ENCODE data around the gene ST8SIA4. TPM values are rescaled to one million over a fixed set of nuclear protein-coding genes. Genes with fewer than 3 reads are reported as not detected.

Gene ST8SIA4
- total and polyA plus RNA-seq, 10 of the 15 experiments (the other 5 are each of a cell fraction or from before 2014, with no cell fraction given): 4.4 to 30.9 (median 19.5) TPM

DNA sequence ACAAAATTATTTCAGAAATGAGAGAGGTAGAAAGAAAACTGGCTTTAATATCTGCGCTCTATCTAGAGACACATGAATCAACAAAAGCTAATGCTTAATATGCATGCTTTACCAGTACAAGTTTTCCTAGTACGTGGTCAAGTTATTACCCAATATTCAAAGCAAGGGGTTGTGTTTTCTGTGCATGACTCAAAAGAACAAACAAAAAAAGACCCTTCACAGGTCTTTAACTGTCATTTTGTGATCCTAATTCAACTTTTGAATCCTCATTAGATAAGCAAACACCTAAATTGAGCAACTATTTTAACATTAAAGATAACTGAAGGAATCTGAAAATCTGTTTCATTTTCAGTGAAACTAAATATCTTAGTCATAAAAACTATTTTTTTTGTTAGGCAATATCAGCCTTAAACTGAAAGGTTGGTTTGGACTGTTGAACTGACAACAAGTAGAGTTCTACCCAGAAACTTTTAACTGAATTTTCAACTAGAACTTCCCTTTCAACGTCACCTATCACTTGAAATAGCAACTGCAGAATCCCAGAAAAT, 12.5 kb downstream of the ST8SIA4 start (continued):
- TF ChIP-seq, protein P1, sequence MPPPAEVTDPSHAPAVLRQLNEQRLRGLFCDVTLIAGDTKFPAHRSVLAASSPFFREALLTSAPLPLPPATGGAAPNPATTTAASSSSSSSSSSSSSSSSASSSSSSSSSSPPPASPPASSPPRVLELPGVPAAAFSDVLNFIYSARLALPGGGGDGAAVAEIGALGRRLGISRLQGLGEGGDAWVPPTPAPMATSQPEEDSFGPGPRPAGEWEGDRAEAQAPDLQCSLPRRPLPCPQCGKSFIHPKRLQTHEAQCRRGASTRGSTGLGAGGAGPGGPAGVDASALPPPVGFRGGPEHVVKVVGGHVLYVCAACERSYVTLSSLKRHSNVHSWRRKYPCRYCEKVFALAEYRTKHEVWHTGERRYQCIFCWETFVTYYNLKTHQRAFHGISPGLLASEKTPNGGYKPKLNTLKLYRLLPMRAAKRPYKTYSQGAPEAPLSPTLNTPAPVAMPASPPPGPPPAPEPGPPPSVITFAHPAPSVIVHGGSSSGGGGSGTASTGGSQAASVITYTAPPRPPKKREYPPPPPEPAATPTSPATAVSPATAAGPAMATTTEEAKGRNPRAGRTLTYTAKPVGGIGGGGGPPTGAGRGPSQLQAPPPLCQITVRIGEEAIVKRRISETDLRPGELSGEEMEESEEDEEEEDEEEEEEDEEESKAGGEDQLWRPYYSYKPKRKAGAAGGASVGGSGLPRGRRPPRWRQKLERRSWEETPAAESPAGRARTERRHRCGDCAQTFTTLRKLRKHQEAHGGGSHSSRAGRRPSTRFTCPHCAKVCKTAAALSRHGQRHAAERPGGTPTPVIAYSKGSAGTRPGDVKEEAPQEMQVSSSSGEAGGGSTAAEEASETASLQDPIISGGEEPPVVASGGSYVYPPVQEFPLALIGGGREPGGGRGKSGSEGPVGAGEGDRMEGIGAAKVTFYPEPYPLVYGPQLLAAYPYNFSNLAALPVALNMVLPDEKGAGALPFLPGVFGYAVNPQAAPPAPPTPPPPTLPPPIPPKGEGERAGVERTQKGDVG (CRISPR knock-in tag; IDR thresholded peaks at IDR 0.05): no peak
- TF ChIP-seq E4F1 (IDR thresholded peaks at IDR 0.05; ENCODE audit: borderline replicate concordance, partially characterized antibody) (no peak), NFYB (IDR thresholded peaks at IDR 0.05; ENCODE audit: insufficient read depth, low read depth, low read length) (no peak), CREB1 (IDR thresholded peaks at IDR 0.05; ENCODE audit: low read depth) (0 out of 2 replicates have a peak, but pooled peaks have one; percentile 14), MLLT1 (IDR thresholded peaks at IDR 0.05) (no peak), NBN (IDR thresholded peaks at IDR 0.05) (no peak), RFX5 (IDR thresholded peaks at IDR 0.05; ENCODE audit: low read depth, low read length) (no peak), SMC3 (IDR thresholded peaks at IDR 0.05; ENCODE audit: borderline replicate concordance, low read length) (no peak), MTA2 (IDR thresholded peaks at IDR 0.05; ENCODE audit: low read depth) (peak; percentile 69; the same call in 1 of the 2 replicates), SPI1 (IDR thresholded peaks at IDR 0.05; ENCODE audit: borderline replicate concordance, insufficient read depth, low read depth, low read length) (no peak), SRF (IDR thresholded peaks at IDR 0.05; ENCODE audit: low read depth in 2 of 2, low read length in 2 of 2) (no peak), POLR2AphosphoS2 (IDR thresholded peaks at IDR 0.05; ENCODE audit: low read depth, low read length) (no peak), SMARCA5 (IDR thresholded peaks at IDR 0.05) (0 out of 2 replicates have a peak, but pooled peaks have one; percentile 40), MYB (IDR thresholded peaks at IDR 0.05; ENCODE audit: borderline replicate concordance, low read depth, low read length) (0 out of 2 replicates have a peak, but pooled peaks have one; percentile 16), GATAD2B (conservative IDR thresholded peaks at IDR 0.05; ENCODE audit: low read depth) (no peak), RCOR1 (conservative IDR thresholded peaks at IDR 0.05; ENCODE audit: low read depth, low read length) (no peak), ZNF384 (IDR thresholded peaks at IDR 0.05; ENCODE audit: borderline replicate concordance, low read depth, low read length) (peak; percentile 48; the same call in 1 of the 2 replicates)
- TF ChIP-seq, protein P2, sequence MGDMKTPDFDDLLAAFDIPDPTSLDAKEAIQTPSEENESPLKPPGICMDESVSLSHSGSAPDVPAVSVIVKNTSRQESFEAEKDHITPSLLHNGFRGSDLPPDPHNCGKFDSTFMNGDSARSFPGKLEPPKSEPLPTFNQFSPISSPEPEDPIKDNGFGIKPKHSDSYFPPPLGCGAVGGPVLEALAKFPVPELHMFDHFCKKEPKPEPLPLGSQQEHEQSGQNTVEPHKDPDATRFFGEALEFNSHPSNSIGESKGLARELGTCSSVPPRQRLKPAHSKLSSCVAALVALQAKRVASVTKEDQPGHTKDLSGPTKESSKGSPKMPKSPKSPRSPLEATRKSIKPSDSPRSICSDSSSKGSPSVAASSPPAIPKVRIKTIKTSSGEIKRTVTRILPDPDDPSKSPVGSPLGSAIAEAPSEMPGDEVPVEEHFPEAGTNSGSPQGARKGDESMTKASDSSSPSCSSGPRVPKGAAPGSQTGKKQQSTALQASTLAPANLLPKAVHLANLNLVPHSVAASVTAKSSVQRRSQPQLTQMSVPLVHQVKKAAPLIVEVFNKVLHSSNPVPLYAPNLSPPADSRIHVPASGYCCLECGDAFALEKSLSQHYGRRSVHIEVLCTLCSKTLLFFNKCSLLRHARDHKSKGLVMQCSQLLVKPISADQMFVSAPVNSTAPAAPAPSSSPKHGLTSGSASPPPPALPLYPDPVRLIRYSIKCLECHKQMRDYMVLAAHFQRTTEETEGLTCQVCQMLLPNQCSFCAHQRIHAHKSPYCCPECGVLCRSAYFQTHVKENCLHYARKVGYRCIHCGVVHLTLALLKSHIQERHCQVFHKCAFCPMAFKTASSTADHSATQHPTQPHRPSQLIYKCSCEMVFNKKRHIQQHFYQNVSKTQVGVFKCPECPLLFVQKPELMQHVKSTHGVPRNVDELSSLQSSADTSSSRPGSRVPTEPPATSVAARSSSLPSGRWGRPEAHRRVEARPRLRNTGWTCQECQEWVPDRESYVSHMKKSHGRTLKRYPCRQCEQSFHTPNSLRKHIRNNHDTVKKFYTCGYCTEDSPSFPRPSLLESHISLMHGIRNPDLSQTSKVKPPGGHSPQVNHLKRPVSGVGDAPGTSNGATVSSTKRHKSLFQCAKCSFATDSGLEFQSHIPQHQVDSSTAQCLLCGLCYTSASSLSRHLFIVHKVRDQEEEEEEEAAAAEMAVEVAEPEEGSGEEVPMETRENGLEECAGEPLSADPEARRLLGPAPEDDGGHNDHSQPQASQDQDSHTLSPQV (IDR thresholded peaks at IDR 0.05): 0 out of 2 replicates have a peak, but pooled peaks have one; percentile 42

Data from GM12878 (cell line).